ENCODE results near the gene MOSPD2. TPM values are rescaled to one million over a fixed set of nuclear protein-coding genes. Genes with fewer than 3 reads are reported as not detected.

MOSPD2 gene
- total and polyA plus RNA-seq, 3 donors from 2014 or later: 6.0 to 14.9 (median 13.1) TPM

DNA sequence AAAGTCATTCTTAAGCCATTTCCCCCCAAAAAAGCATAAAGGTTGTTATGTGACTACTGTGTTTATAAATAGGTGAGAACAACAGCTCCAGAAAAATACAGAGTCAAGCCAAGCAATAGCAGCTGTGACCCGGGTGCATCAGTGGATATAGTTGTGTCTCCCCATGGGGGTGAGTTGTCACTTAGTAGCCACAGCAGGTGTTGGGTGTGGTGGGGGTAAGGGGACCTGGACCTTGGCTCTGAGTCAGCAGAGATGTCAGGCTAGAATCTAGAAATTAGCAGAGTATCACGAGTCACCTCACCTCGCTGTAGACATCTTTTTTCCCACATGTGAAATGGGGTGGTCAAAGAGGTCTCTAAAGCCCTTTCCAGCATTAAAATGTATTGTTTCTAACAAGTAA lies 42.4 kb downstream of the MOSPD2 start:
- no peak overlapping the region for H3K27ac ChIP-seq
- H3K27me3 ChIP-seq: no peaks in the 10 kb centered on the region
- intact Hi-C loops (cut with DNase I; ENCODE audit: low total_unique reads): no loop called here
- no peaks in the 10 kb centered on the region for H3K36me3 ChIP-seq (ENCODE audit: low read depth, missing control alignments)
- H3K4me3 ChIP-seq: no peak overlapping the region
- H3K4me1 ChIP-seq: no peaks in the 10 kb centered on the region
- 86 to 89% methylated on average over 3 of the region's 3 CpGs for WGBS, 2 donors
- TF ChIP-seq POLR2A (IDR thresholded peaks at IDR 0.05): no peak
- TF ChIP-seq, protein P1, sequence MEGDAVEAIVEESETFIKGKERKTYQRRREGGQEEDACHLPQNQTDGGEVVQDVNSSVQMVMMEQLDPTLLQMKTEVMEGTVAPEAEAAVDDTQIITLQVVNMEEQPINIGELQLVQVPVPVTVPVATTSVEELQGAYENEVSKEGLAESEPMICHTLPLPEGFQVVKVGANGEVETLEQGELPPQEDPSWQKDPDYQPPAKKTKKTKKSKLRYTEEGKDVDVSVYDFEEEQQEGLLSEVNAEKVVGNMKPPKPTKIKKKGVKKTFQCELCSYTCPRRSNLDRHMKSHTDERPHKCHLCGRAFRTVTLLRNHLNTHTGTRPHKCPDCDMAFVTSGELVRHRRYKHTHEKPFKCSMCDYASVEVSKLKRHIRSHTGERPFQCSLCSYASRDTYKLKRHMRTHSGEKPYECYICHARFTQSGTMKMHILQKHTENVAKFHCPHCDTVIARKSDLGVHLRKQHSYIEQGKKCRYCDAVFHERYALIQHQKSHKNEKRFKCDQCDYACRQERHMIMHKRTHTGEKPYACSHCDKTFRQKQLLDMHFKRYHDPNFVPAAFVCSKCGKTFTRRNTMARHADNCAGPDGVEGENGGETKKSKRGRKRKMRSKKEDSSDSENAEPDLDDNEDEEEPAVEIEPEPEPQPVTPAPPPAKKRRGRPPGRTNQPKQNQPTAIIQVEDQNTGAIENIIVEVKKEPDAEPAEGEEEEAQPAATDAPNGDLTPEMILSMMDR (IDR thresholded peaks at IDR 0.05): no peak
- DNase-seq: no peak
- H3K9me3 ChIP-seq: no peaks in the 10 kb centered on the region

GRCh38 chrX:14916017-14916674 lies 42.9 kb downstream of the MOSPD2 start:
- Histone ChIP-seq H3K4me3 (no peak overlapping the region), H3K27me3 (no peaks in the 10 kb centered on the region), H3K4me1 (no peaks in the 10 kb centered on the region), H3K9me3 (no peaks in the 10 kb centered on the region), H3K27ac (no peak overlapping the region), H3K36me3 (ENCODE audit: low read depth, missing control alignments) (no peaks in the 10 kb centered on the region)
- intact Hi-C loops (cut with DNase I; ENCODE audit: low total_unique reads): no loop called here
- TF ChIP-seq, protein P1 (IDR thresholded peaks at IDR 0.05): no peak
- no peak for TF ChIP-seq POLR2A (IDR thresholded peaks at IDR 0.05)
- 65 to 74% methylated on average over 3 of the region's 3 CpGs for WGBS, 2 donors
- no peak for DNase-seq

DNA sequence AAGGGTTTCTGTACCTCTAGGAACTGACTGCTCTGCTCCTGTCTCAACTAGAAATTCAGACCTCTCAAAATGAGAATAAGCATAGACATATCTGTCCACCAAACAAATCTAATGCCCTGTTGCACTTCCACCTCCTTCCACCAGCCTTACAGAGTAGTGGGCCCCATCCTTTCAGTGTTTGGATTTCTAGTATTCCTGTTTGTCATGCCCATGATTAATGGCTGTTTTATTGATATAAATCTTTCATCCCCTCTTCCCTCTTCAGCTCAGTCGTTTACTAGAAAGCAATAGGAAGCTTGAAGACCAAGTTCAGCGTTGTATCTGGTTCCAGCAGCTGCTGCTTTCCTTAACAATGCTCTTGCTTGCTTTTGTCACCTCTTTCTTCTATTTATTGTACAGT lies 46.2 kb downstream of the MOSPD2 start:
- Histone ChIP-seq H3K4me3 (no peak overlapping the region), H3K27me3 (no peaks in the 10 kb centered on the region), H3K36me3 (ENCODE audit: low read depth, missing control alignments) (no peaks in the 10 kb centered on the region), H3K4me1 (no peaks in the 10 kb centered on the region), H3K9me3 (no peaks in the 10 kb centered on the region), H3K27ac (no peak overlapping the region)
- WGBS, 2 donors: 36 to 41% methylated on average over 2 of the region's 2 CpGs
- intact Hi-C loops (cut with DNase I; ENCODE audit: low total_unique reads): no loop called here
- DNase-seq: no peak
- no peak for TF ChIP-seq POLR2A (IDR thresholded peaks at IDR 0.05)
- TF ChIP-seq, protein P1 (IDR thresholded peaks at IDR 0.05): no peak

DNA sequence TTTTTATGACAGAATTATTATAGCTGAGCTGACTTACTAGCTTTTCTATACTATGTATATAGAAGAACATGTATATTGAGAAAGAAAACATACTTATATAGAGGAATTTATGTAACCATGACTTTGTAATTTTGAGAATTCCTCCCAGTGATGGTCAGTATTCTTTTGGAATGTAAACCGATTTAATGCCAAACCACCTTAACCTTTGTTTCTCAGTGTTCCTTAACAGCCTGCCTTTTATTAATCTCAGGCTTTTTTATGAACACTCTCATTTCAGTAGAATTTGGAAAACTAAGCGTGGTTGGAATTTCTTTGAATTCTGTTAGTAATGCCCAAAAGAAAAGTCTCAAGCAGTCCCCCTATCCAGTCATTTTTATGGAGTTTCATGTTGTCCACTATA lies 47.0 kb downstream of the MOSPD2 start:
- no peak overlapping the region for H3K4me3 ChIP-seq
- H3K4me1 ChIP-seq: no peaks in the 10 kb centered on the region
- no peaks in the 10 kb centered on the region for H3K9me3 ChIP-seq
- TF ChIP-seq, protein P1 (IDR thresholded peaks at IDR 0.05): no peak
- no peak for TF ChIP-seq POLR2A (IDR thresholded peaks at IDR 0.05)
- WGBS, 2 donors: 56 to 79% methylated on average over 2 of the region's 2 CpGs
- no peaks in the 10 kb centered on the region for H3K27me3 ChIP-seq
- no peak overlapping the region for H3K27ac ChIP-seq
- no peaks in the 10 kb centered on the region for H3K36me3 ChIP-seq (ENCODE audit: low read depth, missing control alignments)
- intact Hi-C loops (cut with DNase I; ENCODE audit: low total_unique reads): no loop called here
- DNase-seq: no peak

- TF ChIP-seq, protein P1 (IDR thresholded peaks at IDR 0.05): no peak
- no peak for TF ChIP-seq POLR2A (IDR thresholded peaks at IDR 0.05)
- Histone ChIP-seq H3K4me3 (no peak overlapping the region), H3K36me3 (ENCODE audit: low read depth, missing control alignments) (no peaks in the 10 kb centered on the region), H3K27ac (no peak overlapping the region), H3K27me3 (no peaks in the 10 kb centered on the region), H3K4me1 (no peaks in the 10 kb centered on the region), H3K9me3 (no peaks in the 10 kb centered on the region)
- DNase-seq: no peak
- intact Hi-C loops (cut with DNase I; ENCODE audit: low total_unique reads): no loop called here
- 86 to 92% methylated on average over 2 to 6 of the region's 6 CpGs for WGBS, 2 donors
Measured at GRCh38 chrX:14922437-14922836, 49.2 kb downstream of the MOSPD2 start.
